NOMO-1 treated with DMSO at 0.1 percent for 48 hours (cell line): Measurements from ENCODE around the gene TCAIM.

Experiments used
- DNase-seq: peaks from one replicate; lab custom pipeline; 2025; ENCODE audit not compliant: unreplicated experiment; lab: John Stamatoyannopoulos, UW

TCAIM gene

GRCh38 chr3:44338010-44338827 lies at the start of gene TCAIM:
Gene TCAIM (plus strand): TSS chr3:44338766. CDS start chr3:44354783, 16,017 bp downstream.
- DNase-seq, result peak; percentile 97

- DNase-seq, result no peak
Observed at GRCh38 chr3:44289882-44290462, 48.6 kb upstream of the TCAIM start.

GRCh38 chr3:44292276-44292675 lies 46.3 kb upstream of the TCAIM start:
- no peak for DNase-seq

- no peak for DNase-seq
Observed at GRCh38 chr3:44292947-44293346, 45.6 kb upstream of the TCAIM start.

GRCh38 chr3:44297255-44297654 lies 41.3 kb upstream of the TCAIM start:
- no peak for DNase-seq

- no peak for DNase-seq
Observed at GRCh38 chr3:44301746-44302145, 36.8 kb upstream of the TCAIM start.

GRCh38 chr3:44309500-44309899 lies 29.1 kb upstream of the TCAIM start:
- DNase-seq, result no peak

GRCh38 chr3:44318891-44319311 lies 19.7 kb upstream of the TCAIM start:
- peak; percentile 23 for DNase-seq

GRCh38 chr3:44321335-44321734 lies 17.2 kb upstream of the TCAIM start:
- DNase-seq, result no peak

- peak; percentile 52 for DNase-seq
Observed at GRCh38 chr3:44323341-44323955, 15.1 kb upstream of the TCAIM start.

- DNase-seq, result no peak
Observed at GRCh38 chr3:44324584-44324983, 14.0 kb upstream of the TCAIM start.

- DNase-seq, result no peak
Observed at GRCh38 chr3:44326019-44326418, 12.5 kb upstream of the TCAIM start.

- DNase-seq, result no peak
Observed at GRCh38 chr3:44326515-44326914, 12.1 kb upstream of the TCAIM start.

- DNase-seq, result peak; percentile 27
Observed at GRCh38 chr3:44329946-44330345, 8.6 kb upstream of the TCAIM start.

GRCh38 chr3:44330444-44330843 lies 8.1 kb upstream of the TCAIM start:
- no peak for DNase-seq

GRCh38 chr3:44334326-44334725 lies 4.2 kb upstream of the TCAIM start:
- no peak for DNase-seq

GRCh38 chr3:44337248-44337785 lies 1.2 kb upstream of the TCAIM start:
- no peak for DNase-seq

- peak; percentile 54 for DNase-seq
Observed at GRCh38 chr3:44338828-44339127, 212 bp downstream of the TCAIM start.

- DNase-seq, result no peak
Observed at GRCh38 chr3:44339181-44340057, 853 bp downstream of the TCAIM start.

GRCh38 chr3:44340058-44340395 lies 1.5 kb downstream of the TCAIM start:
- peak; percentile 61 for DNase-seq

- DNase-seq, result no peak
Observed at GRCh38 chr3:44342176-44342790, 3.7 kb downstream of the TCAIM start.
